GM12801 (cell line): ENCODE data around the gene CFAP54.

Experiments
- CTCF ChIP-seq: IDR thresholded peaks from one replicate; pipeline ENCODE4 v1.5.1; 2011; ENCODE audit warnings: control low read depth; ENCODE audit not compliant: insufficient read length; ENCODE audit errors: extremely low read depth

Gene CFAP54

GRCh38 chr12:96743606-96744005 is 254.2 kb downstream of the CFAP54 start:
- TF ChIP-seq CTCF = no peak

- no peak for TF ChIP-seq CTCF
Observed at GRCh38 chr12:96749999-96750398, 260.6 kb downstream of the CFAP54 start.

- no peak for TF ChIP-seq CTCF
Observed at GRCh38 chr12:96751626-96752025, 262.2 kb downstream of the CFAP54 start.

GRCh38 chr12:96752211-96752610 is 262.8 kb downstream of the CFAP54 start:
- TF ChIP-seq CTCF = no peak

GRCh38 chr12:96766232-96766631 is 276.9 kb downstream of the CFAP54 start:
- no peak for TF ChIP-seq CTCF

GRCh38 chr12:96769400-96769799 is 280.0 kb downstream of the CFAP54 start:
- no peak for TF ChIP-seq CTCF

- TF ChIP-seq CTCF = no peak
Observed at GRCh38 chr12:96770219-96771102, 281.1 kb downstream of the CFAP54 start.

- TF ChIP-seq CTCF = no peak
Observed at GRCh38 chr12:96773031-96773430, 283.7 kb downstream of the CFAP54 start.
